Natural killer cell (primary cell): ENCODE measurements around the gene INSC. TPM values are rescaled to one million over a fixed set of nuclear protein-coding genes. Genes with fewer than 3 reads are reported as not detected.

ENCODE experiments used
- ATAC-seq, 3 donors: fragments of 150-1000 bp in 2 of 3; fragments of 200-7000 bp in 1 of 3; cut with Tn5 transposase; 1 replicate in 1 of 3; 2 replicates in 2 of 3; pipeline ENCODE4 v1.10.0; 2021; ENCODE audit warnings: mild to moderate bottlenecking in 2 of 3, moderate library complexity in 2 of 3
- DNase-seq, 2 donors: peaks; one replicate each; pipeline versions ENCODE4 v3.0.0 to v3.0.0-alpha.2; 2013 to 2021; ENCODE audit warnings: mixed read lengths in 1 of 2
- H3K27ac ChIP-seq: one replicate; pipeline ENCODE4 v1.5.1; 2013; ENCODE audit warnings: mild to moderate bottlenecking, low read length
- H3K27me3 ChIP-seq: one replicate; pipeline ENCODE4 v1.6.1; 2013; ENCODE audit warnings: low read length; ENCODE audit not compliant: control insufficient read depth, insufficient read depth
- H3K36me3 ChIP-seq: one replicate; pipeline ENCODE4 v1.6.1; 2013; ENCODE audit warnings: low read length; ENCODE audit not compliant: control insufficient read depth, insufficient read depth
- H3K4me1 ChIP-seq: one replicate; pipeline ENCODE4 v1.6.1; 2013; ENCODE audit warnings: low read length; ENCODE audit not compliant: control insufficient read depth, insufficient read depth
- H3K4me3 ChIP-seq: one replicate; pipeline ENCODE4 v1.5.1; 2013; ENCODE audit warnings: low read length
- H3K9me3 ChIP-seq: one replicate; pipeline ENCODE4 v1.6.1; 2013; ENCODE audit warnings: low read length; ENCODE audit not compliant: control insufficient read depth, insufficient read depth
- H3K27ac Mint-ChIP-seq, 2 donors: one replicate each; pipeline ENCODE4 v1.8.0; 2022; ENCODE audit warnings: mild to moderate bottlenecking in 2 of 2, mixed read lengths in 2 of 2, moderate library complexity in 1 of 2
- H3K27me3 Mint-ChIP-seq, 2 donors: one replicate each; pipeline ENCODE4 v1.8.0; 2022; ENCODE audit warnings: low read depth in 2 of 2, mixed read lengths in 2 of 2
- H3K36me3 Mint-ChIP-seq: one replicate; pipeline ENCODE4 v1.8.0; 2022; ENCODE audit warnings: mixed read lengths
- H3K4me1 Mint-ChIP-seq, 2 donors: one replicate each; pipeline ENCODE4 v1.8.0; 2022; ENCODE audit warnings: mixed read lengths in 2 of 2
- H3K4me3 Mint-ChIP-seq: one replicate; pipeline ENCODE4 v1.8.0; 2022; ENCODE audit warnings: mild to moderate bottlenecking, moderate library complexity, mixed read lengths
- H3K9me3 Mint-ChIP-seq, 2 donors: one replicate each; pipeline ENCODE4 v1.8.0; 2022; ENCODE audit warnings: mixed read lengths in 2 of 2
- WGBS: methylation state at CpG from one replicate; pipeline ENCODE4 v1.1.7; 2013; ENCODE audit warnings: missing lambda C conversion rate; ENCODE audit not compliant: insufficient coverage; 5-methylcytosine and 5-hydroxymethylcytosine counted together
- intact Hi-C: fragments of 100-400 bp; cut with micrococcal nuclease; formaldehyde crosslinking; loops from one replicate; pipeline ENCODE4 v1.14.2; 2022
- total RNA-seq, 4 donors: library from RNA; stranded (reverse); fragments of 120-200 nt in 1 of 4; gene quantifications; one replicate each; pipeline versions ENCODE4 v1.2.3 to v1.2.4, GENCODE V29; 2013 to 2022
- TF ChIP-seq, protein P1 (sequence below): fragments of 200-600 bp; IDR thresholded peaks from one replicate; pipeline ENCODE4 v1.8.0; 2022; ENCODE audit warnings: antibody characterized with exemption

INSC gene
- total RNA-seq, 3 donors from 2014 or later (not counting 1 experiment from before 2014, with no cell fraction given): 0.16 to 0.27 TPM; not detected in 1

DNA sequence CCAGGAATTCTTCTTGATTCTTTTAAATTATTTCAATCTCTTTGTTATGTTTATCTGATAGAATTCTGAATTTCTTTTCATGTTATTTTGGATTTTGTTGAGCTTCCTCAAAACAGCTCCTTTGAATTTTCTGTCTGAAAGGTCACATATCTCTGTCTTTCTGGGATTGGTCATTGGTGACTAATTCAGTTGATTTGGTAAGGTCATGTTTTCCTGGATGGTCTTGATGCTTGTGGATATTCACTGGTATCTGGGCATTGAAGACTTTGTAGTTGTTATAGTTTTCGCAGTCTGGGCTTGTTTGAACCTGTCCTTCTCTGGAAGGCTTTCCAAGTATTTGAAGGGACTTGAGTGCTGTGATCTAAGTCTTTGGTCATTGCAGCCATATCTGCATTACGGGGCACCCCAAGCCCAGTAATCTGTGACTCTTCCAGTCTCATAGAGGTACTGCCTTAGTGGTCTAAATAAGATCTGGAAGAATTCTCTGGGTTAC lies 18.9 kb upstream of the INSC start:
- ATAC-seq (no peak), DNase-seq (no peak)
- Mint-ChIP-seq H3K36me3 (no peaks in the 10 kb centered on the region), H3K9me3 (no peaks in the 10 kb centered on the region), H3K27me3 (peaks cover 13 to 30% of the 10 kb centered on the region in 2 donors), H3K4me3 (no peak overlapping the region), H3K4me1 (no peaks in the 10 kb centered on the region), H3K27ac (no peak overlapping the region)
- TF ChIP-seq, protein P1, sequence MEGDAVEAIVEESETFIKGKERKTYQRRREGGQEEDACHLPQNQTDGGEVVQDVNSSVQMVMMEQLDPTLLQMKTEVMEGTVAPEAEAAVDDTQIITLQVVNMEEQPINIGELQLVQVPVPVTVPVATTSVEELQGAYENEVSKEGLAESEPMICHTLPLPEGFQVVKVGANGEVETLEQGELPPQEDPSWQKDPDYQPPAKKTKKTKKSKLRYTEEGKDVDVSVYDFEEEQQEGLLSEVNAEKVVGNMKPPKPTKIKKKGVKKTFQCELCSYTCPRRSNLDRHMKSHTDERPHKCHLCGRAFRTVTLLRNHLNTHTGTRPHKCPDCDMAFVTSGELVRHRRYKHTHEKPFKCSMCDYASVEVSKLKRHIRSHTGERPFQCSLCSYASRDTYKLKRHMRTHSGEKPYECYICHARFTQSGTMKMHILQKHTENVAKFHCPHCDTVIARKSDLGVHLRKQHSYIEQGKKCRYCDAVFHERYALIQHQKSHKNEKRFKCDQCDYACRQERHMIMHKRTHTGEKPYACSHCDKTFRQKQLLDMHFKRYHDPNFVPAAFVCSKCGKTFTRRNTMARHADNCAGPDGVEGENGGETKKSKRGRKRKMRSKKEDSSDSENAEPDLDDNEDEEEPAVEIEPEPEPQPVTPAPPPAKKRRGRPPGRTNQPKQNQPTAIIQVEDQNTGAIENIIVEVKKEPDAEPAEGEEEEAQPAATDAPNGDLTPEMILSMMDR: no peak
- Histone ChIP-seq H3K36me3 (no peaks in the 10 kb centered on the region), H3K4me3 (no peak overlapping the region), H3K27me3 (peaks cover 2% of the 10 kb centered on the region), H3K9me3 (no peaks in the 10 kb centered on the region), H3K27ac (no peak overlapping the region), H3K4me1 (no peaks in the 10 kb centered on the region)
- intact Hi-C loops: no loop called here
- WGBS: 91% methylated on average over 2 of the region's 2 CpGs

DNA sequence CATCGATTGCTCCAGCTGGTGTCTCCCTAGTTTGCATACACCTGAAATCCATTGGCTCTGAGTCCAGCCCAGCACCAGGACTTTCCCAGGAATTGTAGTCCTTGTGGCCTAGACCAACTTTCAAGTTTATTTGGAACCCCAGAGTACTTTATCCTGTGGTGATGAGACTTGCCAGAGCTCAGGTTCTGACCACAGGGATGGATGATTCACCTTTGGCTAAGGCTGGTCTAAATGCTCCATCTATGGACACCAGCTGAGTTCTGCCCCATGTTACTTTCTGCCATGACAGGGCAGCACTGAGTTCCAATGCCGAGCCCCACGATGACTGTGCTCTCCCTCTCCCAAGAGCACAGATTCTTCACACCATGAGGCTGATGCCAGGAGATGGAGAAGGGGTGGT lies 17.3 kb upstream of the INSC start:
- no peaks in the 10 kb centered on the region for H3K4me1 Mint-ChIP-seq
- peaks cover 4% of the 10 kb centered on the region for H3K4me1 ChIP-seq
- no peaks in the 10 kb centered on the region for H3K36me3 ChIP-seq
- H3K4me3 Mint-ChIP-seq: no peak overlapping the region
- ATAC-seq: no peak
- peaks cover 16 to 28% of the 10 kb centered on the region in 2 donors for H3K27me3 Mint-ChIP-seq
- TF ChIP-seq, protein P1: no peak
- no peak overlapping the region for H3K27ac ChIP-seq
- H3K4me3 ChIP-seq: no peak overlapping the region
- DNase-seq: no peak
- intact Hi-C loops: no loop called here
- no peaks in the 10 kb centered on the region for H3K9me3 ChIP-seq
- no peaks in the 10 kb centered on the region for H3K36me3 Mint-ChIP-seq
- H3K27ac Mint-ChIP-seq: no peak overlapping the region
- WGBS: 95% methylated on average over 3 of the region's 3 CpGs
- peaks cover 2% of the 10 kb centered on the region for H3K27me3 ChIP-seq
- no peaks in the 10 kb centered on the region for H3K9me3 Mint-ChIP-seq

DNA sequence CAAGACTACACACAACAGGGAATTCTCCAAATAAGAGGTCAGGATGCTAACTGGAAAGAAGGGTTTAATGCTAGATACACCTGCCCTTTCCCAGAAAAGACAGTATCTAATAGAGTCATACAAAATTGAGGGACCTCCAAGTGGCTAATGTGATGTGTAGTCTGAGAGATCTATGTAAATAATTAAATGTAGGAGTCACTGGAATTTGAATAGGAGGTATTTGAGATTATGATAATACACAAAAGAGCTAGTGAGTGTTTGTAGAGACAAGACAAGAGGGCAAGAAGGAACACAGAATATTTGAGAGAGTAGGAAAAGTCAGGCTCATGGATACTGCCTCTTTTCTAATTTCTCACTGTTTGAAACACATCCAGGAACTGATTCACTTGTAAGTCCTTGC lies 15.5 kb upstream of the INSC start:
- Histone ChIP-seq H3K27ac (no peak overlapping the region), H3K4me1 (peaks cover 4% of the 10 kb centered on the region), H3K36me3 (no peaks in the 10 kb centered on the region), H3K4me3 (no peak overlapping the region), H3K27me3 (peaks cover 2% of the 10 kb centered on the region), H3K9me3 (no peaks in the 10 kb centered on the region)
- TF ChIP-seq, protein P1: no peak
- H3K9me3 Mint-ChIP-seq: no peaks in the 10 kb centered on the region
- DNase-seq: no peak
- H3K4me1 Mint-ChIP-seq: no peaks in the 10 kb centered on the region
- H3K27me3 Mint-ChIP-seq: peaks cover 16 to 28% of the 10 kb centered on the region in 2 donors
- no peak overlapping the region for H3K27ac Mint-ChIP-seq
- no peaks in the 10 kb centered on the region for H3K36me3 Mint-ChIP-seq
- H3K4me3 Mint-ChIP-seq: no peak overlapping the region
- intact Hi-C loops: no loop called here
- ATAC-seq: no peak

DNA sequence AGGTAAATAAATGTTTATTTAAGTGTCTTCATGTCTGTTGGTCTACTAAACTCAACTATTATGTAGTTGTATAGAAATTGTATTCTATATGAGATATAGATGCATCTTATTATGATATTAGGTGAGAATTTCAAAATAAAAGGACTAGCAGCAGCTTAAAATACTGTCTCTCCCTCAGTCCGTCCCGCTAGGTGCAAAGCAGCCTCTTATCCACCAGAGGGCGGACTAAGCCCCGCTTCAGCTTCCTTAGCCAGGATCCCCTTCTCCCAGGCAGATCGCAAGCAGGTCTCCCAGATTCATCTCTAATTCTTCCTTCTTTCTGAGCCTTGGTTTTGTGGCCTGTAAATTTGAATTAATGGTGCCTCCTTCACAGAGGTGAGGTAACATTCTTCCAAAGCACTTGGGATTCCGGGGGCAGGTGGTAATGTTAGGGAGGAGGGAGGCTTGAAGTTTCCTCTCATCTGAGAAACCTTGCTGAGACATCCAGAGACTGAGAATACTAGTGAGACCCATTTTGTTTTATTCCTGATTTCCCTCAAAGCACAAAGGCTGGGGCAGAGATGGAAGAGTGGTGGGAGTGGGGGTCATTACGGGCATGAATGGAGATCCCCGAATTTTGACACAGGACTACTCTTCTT lies 13.5 kb upstream of the INSC start:
- H3K9me3 ChIP-seq: no peaks in the 10 kb centered on the region
- Mint-ChIP-seq H3K27ac (no peak overlapping the region), H3K36me3 (no peaks in the 10 kb centered on the region), H3K4me1 (no peaks in the 10 kb centered on the region), H3K4me3 (no peak overlapping the region), H3K27me3 (peaks cover 11 to 28% of the 10 kb centered on the region in 2 donors), H3K9me3 (no peaks in the 10 kb centered on the region)
- DNase-seq (peak; percentile 35 to 67), ATAC-seq (peak; percentile 63 to 85 (median 73))
- H3K36me3 ChIP-seq: no peaks in the 10 kb centered on the region
- H3K4me3 ChIP-seq: no peak overlapping the region
- peaks cover 4% of the 10 kb centered on the region for H3K4me1 ChIP-seq
- no peaks in the 10 kb centered on the region for H3K27me3 ChIP-seq
- TF ChIP-seq, protein P1: peak; percentile 90
- intact Hi-C loops: loop anchor here (1.0 kb wide), 1 partner anchor 107 kb away; no protein-coding TSS in a partner anchor
- 32% methylated on average over 7 of the region's 8 CpGs for WGBS
- H3K27ac ChIP-seq: no peak overlapping the region
